ENCODE measurements around the gene PDIA2. TPM values are rescaled to one million over a fixed set of nuclear protein-coding genes. Genes with fewer than 3 reads are reported as not detected.

Gene PDIA2
- total RNA-seq, 6 experiments from 2014 or later = not detected

GRCh38 chr16:260326-260725 is 22.6 kb upstream of the PDIA2 start:
- peaks cover 6% of the 10 kb centered on the region for H3K36me3 Mint-ChIP-seq (ENCODE audit: low read depth)
- TF ChIP-seq CTCF (IDR thresholded peaks at IDR 0.05) = no peak
- H3K4me3 Mint-ChIP-seq = no peak overlapping the region
- H3K9me3 Mint-ChIP-seq = no peaks in the 10 kb centered on the region
- H3K27me3 Mint-ChIP-seq (ENCODE audit: insufficient read depth) = no peaks in the 10 kb centered on the region
- no peak overlapping the region for H3K27ac Mint-ChIP-seq
- no peak for DNase-seq
- H3K4me1 Mint-ChIP-seq (ENCODE audit: low read depth) = no peaks in the 10 kb centered on the region

GRCh38 chr16:261031-261691 is 21.8 kb upstream of the PDIA2 start:
- Mint-ChIP-seq H3K4me1 (ENCODE audit: low read depth) (peaks cover 5% of the 10 kb centered on the region; the same call in 1 of the 2 replicates), H3K4me3 (no peak overlapping the region), H3K9me3 (no peaks in the 10 kb centered on the region), H3K27me3 (ENCODE audit: insufficient read depth) (peaks cover 4% of the 10 kb centered on the region; the same call in 1 of the 2 replicates), H3K36me3 (ENCODE audit: low read depth) (peaks cover 2% of the 10 kb centered on the region), H3K27ac (no peak overlapping the region)
- no peak for DNase-seq
- TF ChIP-seq CTCF (IDR thresholded peaks at IDR 0.05) = no peak

GRCh38 chr16:262121-262745 is 20.7 kb upstream of the PDIA2 start:
- Mint-ChIP-seq H3K9me3 (no peaks in the 10 kb centered on the region), H3K27ac (no peak overlapping the region), H3K4me1 (ENCODE audit: low read depth) (peaks cover 5% of the 10 kb centered on the region; the same call in 1 of the 2 replicates), H3K4me3 (no peak overlapping the region), H3K36me3 (ENCODE audit: low read depth) (no peaks in the 10 kb centered on the region), H3K27me3 (ENCODE audit: insufficient read depth) (peaks cover 4% of the 10 kb centered on the region; the same call in 1 of the 2 replicates)
- no peak for TF ChIP-seq CTCF (IDR thresholded peaks at IDR 0.05)
- DNase-seq = no peak

GRCh38 chr16:263182-263774 is 19.7 kb upstream of the PDIA2 start:
- no peak overlapping the region for H3K4me3 Mint-ChIP-seq
- H3K27ac Mint-ChIP-seq = no peak overlapping the region
- TF ChIP-seq CTCF (IDR thresholded peaks at IDR 0.05) = no peak
- H3K27me3 Mint-ChIP-seq (ENCODE audit: insufficient read depth) = peaks cover 6% of the 10 kb centered on the region
- DNase-seq = no peak
- no peaks in the 10 kb centered on the region for H3K36me3 Mint-ChIP-seq (ENCODE audit: low read depth)
- H3K4me1 Mint-ChIP-seq (ENCODE audit: low read depth) = peaks cover 5% of the 10 kb centered on the region; the same call in 1 of the 2 replicates
- no peaks in the 10 kb centered on the region for H3K9me3 Mint-ChIP-seq

DNA sequence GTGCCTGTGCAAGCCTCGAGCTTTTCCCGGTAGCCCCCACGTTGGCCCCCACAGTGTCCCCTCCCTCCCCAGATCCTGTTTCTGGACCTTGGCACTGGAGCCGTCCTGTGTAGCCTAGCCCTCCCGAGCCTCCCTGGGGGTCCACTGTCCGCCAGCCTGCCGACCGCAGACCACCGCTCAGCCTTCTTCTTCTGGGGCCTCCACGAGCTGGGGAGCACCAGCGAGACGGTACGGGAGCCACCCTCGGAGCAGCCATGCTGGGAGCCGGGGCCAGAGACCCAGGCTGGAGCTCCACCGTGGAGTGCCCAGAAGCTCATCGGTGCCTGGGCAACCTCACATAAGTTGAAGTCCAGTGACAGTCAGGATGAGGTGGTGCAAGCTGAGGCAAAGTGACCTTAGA is 19.0 kb upstream of the PDIA2 start:
- H3K36me3 Mint-ChIP-seq (ENCODE audit: low read depth) = no peaks in the 10 kb centered on the region
- H3K27ac Mint-ChIP-seq = no peak overlapping the region
- DNase-seq = no peak
- H3K27me3 Mint-ChIP-seq (ENCODE audit: insufficient read depth) = peaks cover 6% of the 10 kb centered on the region
- no peak for TF ChIP-seq CTCF (IDR thresholded peaks at IDR 0.05)
- H3K4me1 Mint-ChIP-seq (ENCODE audit: low read depth) = peaks cover 5% of the 10 kb centered on the region; the same call in 1 of the 2 replicates
- H3K9me3 Mint-ChIP-seq = no peaks in the 10 kb centered on the region
- no peak overlapping the region for H3K4me3 Mint-ChIP-seq

Data from HFFc6 (cell line).